ENCODE measurements around the gene ITPR3.

The ITPR3 gene

DNA sequence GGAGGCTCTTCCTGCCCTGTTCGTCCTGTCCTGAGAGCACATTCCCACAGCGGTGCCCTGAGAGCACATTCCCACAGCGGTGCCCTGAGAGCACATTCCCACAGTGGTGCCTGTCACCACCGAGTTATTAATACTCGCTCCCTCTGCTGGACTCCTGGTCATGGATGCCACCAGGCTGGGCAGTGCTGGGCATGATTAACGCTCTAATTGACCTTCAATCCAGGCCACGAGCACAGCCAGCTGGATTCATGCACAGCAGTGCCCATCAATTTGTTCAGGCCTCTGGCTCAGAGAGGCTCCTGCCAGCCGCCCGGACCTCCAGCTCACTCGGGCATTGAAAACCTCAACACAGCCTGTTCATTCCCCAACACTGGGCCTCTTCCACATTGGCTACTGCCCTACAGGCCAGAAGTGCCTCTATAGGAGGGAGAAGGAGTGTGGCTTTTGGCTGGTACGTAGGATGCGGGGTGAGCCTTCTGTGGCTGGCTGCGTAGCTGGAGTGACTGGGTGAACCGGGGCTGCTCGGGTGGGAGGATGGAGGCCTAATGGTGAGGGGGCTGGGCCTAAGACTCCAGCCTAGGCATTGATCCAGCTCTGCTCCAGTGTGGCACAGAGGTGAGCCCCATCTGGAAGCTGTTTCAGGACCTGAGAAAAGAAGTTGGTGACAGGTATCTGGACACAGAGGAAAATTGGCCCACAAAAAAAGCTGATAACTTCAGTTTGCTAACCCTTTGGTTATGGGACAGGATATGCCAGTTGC lies 116.3 kb downstream of the ITPR3 start:
- Mint-ChIP-seq H3K4me1 (ENCODE audit: low read depth) (peaks cover 11% of the 10 kb centered on the region), H3K27me3 (no peaks in the 10 kb centered on the region), H3K27ac (no peak overlapping the region), H3K36me3 (ENCODE audit: low read depth) (no peaks in the 10 kb centered on the region), H3K9me3 (no peaks in the 10 kb centered on the region), H3K4me3 (no peak overlapping the region)
- intact Hi-C loops (cut with micrococcal nuclease) = no loop called here

DNA sequence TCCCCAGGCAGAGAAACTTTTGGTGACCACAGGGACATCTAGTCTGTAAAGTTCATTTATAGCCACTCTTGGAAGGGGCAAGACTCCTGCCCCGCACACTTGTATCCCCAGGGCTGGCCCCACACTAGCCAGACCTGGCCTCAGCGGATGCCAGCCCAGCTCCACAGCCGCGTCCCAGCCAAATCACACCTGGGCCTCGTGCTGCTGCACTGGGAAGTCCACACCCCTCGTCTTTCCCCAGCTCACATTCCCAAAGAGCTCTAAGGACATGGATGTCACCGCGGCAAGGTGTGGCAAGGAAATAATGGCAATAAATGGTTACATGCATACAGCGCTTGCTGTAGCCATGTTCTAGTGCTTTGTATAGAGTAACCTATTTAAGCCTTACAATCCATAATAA lies 117.0 kb downstream of the ITPR3 start:
- peaks cover 5% of the 10 kb centered on the region for H3K27me3 Mint-ChIP-seq
- H3K4me1 Mint-ChIP-seq (ENCODE audit: low read depth) = peaks cover 11% of the 10 kb centered on the region
- no peak overlapping the region for H3K27ac Mint-ChIP-seq
- H3K4me3 Mint-ChIP-seq = no peak overlapping the region
- intact Hi-C loops (cut with micrococcal nuclease) = no loop called here
- no peaks in the 10 kb centered on the region for H3K36me3 Mint-ChIP-seq (ENCODE audit: low read depth)
- H3K9me3 Mint-ChIP-seq = no peaks in the 10 kb centered on the region

DNA sequence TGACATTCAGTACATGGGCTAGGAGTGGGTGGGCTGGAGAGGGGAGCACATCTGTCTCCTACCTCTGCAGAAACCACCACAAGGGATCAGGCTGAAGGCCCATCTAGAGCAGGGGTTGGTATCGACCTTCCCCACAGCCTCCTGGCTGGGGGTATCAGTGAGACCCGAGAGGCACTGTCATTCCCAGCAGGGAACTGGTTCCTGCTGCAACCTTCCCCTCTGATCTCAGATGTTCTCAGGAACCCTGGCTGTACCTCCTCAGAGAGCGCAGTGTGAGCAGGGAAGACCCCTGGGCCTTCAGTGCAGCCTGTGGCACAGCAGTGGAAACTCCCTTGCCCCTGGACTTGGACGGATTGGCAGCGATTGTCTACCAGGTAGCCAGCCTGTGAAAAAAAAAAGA lies 117.8 kb downstream of the ITPR3 start:
- intact Hi-C loops (cut with micrococcal nuclease) = no loop called here
- H3K27me3 Mint-ChIP-seq = peaks cover 7% of the 10 kb centered on the region
- no peaks in the 10 kb centered on the region for H3K9me3 Mint-ChIP-seq
- no peak overlapping the region for H3K27ac Mint-ChIP-seq
- no peaks in the 10 kb centered on the region for H3K36me3 Mint-ChIP-seq (ENCODE audit: low read depth)
- peaks cover 11% of the 10 kb centered on the region for H3K4me1 Mint-ChIP-seq (ENCODE audit: low read depth)
- no peak overlapping the region for H3K4me3 Mint-ChIP-seq

DNA sequence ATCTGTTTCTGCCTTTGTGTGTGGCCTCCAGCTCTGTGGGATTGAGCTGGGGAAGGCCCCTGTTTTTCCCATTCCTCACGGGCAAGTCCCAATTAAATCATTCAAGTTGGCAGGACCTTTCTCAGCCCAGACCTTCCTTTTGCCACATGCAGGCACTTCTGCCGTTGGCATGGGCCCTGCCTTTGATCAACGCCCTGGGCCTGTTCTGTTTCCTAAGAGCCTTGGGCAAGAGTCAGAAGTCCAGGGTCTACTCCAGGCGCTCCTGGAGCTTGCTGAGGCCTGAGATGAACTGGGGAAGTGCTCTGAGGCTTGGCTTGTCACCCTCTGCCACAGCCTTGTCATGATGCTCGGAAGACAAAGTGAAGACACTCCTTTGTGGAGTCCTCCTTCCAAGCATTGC lies 118.4 kb downstream of the ITPR3 start:
- no peak overlapping the region for H3K27ac Mint-ChIP-seq
- intact Hi-C loops (cut with micrococcal nuclease) = no loop called here
- no peaks in the 10 kb centered on the region for H3K9me3 Mint-ChIP-seq
- no peaks in the 10 kb centered on the region for H3K36me3 Mint-ChIP-seq (ENCODE audit: low read depth)
- no peak overlapping the region for H3K4me3 Mint-ChIP-seq
- H3K4me1 Mint-ChIP-seq (ENCODE audit: low read depth) = peaks cover 16% of the 10 kb centered on the region
- peaks cover 11% of the 10 kb centered on the region for H3K27me3 Mint-ChIP-seq

DNA sequence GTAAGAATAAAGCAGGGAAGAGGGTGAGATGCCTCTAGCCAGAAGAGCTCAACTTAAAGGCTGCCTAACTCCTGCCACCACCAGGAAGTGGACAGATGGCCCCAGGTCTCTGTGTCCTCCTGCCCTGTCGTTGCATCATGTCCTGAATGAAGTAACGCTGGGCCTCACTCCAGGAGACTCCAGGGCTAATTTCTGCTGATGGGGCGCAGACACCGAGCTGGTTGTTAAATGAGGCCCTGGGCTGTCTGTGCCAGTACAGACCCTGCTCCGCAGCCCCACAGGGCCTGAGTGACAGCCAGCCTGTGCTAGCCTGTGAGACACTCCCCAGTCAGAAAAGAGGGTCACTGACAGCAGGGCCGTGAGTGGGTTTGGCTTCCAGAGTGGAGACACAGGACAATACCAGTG lies 119.1 kb downstream of the ITPR3 start:
- Mint-ChIP-seq H3K27me3 (peaks cover 11% of the 10 kb centered on the region), H3K36me3 (ENCODE audit: low read depth) (no peaks in the 10 kb centered on the region), H3K9me3 (no peaks in the 10 kb centered on the region), H3K27ac (no peak overlapping the region), H3K4me1 (ENCODE audit: low read depth) (peaks cover 16% of the 10 kb centered on the region), H3K4me3 (no peak overlapping the region)
- intact Hi-C loops (cut with micrococcal nuclease) = no loop called here

DNA sequence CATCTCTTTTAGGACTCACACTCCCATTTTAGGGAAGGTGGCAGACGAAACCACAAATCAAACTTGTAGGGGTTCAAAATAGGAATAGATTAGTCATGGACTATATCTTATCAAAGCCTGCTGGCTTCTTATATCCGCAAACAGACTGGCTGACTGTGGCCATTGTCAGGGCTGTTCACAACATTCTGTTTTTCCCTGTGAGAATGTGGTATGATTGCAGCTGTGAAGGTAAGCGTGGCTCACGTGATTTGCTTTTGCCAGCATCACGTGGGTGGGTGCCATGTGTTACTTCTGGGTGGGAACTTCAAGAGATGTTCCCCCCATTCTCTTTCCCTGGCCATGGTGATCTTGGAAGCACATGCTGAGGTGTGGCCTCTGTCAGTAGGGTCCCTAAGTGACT lies 119.7 kb downstream of the ITPR3 start:
- intact Hi-C loops (cut with micrococcal nuclease) = no loop called here
- Mint-ChIP-seq H3K4me1 (ENCODE audit: low read depth) (peaks cover 16% of the 10 kb centered on the region), H3K9me3 (no peaks in the 10 kb centered on the region), H3K36me3 (ENCODE audit: low read depth) (no peaks in the 10 kb centered on the region), H3K27me3 (peaks cover 11% of the 10 kb centered on the region), H3K27ac (no peak overlapping the region), H3K4me3 (no peak overlapping the region)

DNA sequence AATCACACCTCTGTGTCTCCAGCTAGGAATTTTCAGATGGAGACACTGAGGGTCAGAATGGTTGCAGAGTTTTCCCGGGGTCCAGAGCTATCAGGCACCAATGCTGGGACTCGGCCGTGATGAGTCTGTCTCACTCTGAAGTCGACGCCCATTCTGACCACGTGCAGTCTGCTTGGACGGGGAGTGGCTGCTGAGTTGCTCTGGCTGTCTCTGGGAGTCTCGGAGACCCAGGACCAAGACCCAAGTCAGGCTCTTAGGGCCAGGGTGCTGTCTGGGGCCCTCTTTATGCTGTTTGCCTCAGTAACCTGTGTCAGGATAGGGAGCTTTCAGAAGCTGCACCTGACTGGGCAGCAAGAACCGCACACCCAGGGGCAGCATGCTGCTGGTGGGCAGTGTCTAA lies 121.0 kb downstream of the ITPR3 start:
- intact Hi-C loops (cut with micrococcal nuclease) = no loop called here
- Mint-ChIP-seq H3K9me3 (no peaks in the 10 kb centered on the region), H3K27me3 (peaks cover 11% of the 10 kb centered on the region), H3K27ac (no peak overlapping the region), H3K4me3 (no peak overlapping the region), H3K4me1 (ENCODE audit: low read depth) (peaks cover 16% of the 10 kb centered on the region), H3K36me3 (ENCODE audit: low read depth) (no peaks in the 10 kb centered on the region)

DNA sequence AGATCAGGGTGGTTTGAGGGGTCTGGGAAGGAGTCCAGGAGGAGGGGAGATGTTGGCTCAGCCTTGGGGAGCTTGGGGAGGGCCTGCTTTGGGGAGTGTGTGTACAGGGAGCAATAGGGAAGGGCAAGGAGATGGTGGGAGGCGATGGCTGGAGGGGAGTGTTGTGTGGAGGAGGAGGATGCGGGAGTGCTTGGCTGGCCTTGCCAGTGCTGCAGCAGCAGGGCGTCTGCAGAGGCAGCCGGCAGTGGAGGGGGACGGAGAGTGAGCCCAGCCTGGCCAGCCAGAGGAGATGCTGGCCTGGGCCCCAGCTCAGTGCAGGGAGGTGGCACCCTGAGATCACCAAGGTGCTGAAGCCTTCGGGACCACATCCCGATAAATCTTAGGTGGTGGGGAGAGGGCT lies 121.7 kb downstream of the ITPR3 start:
- H3K27ac Mint-ChIP-seq = no peak overlapping the region
- peaks cover 16% of the 10 kb centered on the region for H3K4me1 Mint-ChIP-seq (ENCODE audit: low read depth)
- no peak overlapping the region for H3K4me3 Mint-ChIP-seq
- no peaks in the 10 kb centered on the region for H3K9me3 Mint-ChIP-seq
- H3K36me3 Mint-ChIP-seq (ENCODE audit: low read depth) = no peaks in the 10 kb centered on the region
- peaks cover 11% of the 10 kb centered on the region for H3K27me3 Mint-ChIP-seq
- intact Hi-C loops (cut with micrococcal nuclease) = no loop called here

DNA sequence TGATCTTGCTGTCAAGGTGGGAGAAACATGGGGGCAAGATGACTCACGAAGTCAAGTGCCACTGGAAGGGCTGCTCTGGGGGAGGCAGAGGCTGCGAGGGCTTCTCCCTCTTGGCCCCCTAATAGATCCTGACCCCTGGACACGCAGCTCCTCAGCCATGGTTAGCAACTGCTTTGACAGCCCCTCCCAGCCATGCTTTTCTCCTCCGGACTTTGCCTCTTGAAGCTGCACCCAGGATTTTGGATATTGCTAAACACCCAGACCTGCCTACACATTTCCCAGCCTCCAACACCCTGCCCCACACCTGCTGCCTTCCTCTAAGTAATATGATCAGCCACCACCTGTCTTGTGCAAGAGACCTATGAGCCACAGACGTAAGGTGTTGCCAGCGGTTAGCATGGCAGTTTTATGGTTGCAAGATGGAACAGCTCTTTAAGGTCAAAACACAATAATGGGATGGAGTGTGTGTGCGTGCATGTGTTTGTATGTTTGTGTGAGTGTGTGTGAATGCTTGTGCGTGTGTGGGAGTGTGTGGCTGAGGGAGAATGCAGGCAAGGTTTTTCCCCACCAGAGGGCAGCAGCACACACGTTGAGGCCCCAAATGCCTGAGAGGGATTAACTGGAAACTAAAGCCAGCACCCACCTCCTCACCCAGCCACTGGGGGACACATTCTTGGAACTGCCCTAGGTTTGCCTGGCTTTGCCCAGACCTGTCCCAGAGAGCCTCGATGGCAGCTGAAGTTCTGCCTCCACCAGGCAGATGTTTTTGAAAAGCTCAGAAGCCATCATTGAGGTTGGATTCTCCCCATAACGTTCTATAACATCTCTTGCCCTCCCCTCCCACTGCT lies 123.1 kb downstream of the ITPR3 start:
- peaks cover 11% of the 10 kb centered on the region for H3K27me3 Mint-ChIP-seq
- peaks cover 16% of the 10 kb centered on the region for H3K4me1 Mint-ChIP-seq (ENCODE audit: low read depth)
- intact Hi-C loops (cut with micrococcal nuclease) = loop anchor here (1.0 kb wide), 1 partner anchor 410 kb away; no protein-coding TSS in a partner anchor
- no peak overlapping the region for H3K27ac Mint-ChIP-seq
- H3K36me3 Mint-ChIP-seq (ENCODE audit: low read depth) = no peaks in the 10 kb centered on the region
- no peaks in the 10 kb centered on the region for H3K9me3 Mint-ChIP-seq
- no peak overlapping the region for H3K4me3 Mint-ChIP-seq

DNA sequence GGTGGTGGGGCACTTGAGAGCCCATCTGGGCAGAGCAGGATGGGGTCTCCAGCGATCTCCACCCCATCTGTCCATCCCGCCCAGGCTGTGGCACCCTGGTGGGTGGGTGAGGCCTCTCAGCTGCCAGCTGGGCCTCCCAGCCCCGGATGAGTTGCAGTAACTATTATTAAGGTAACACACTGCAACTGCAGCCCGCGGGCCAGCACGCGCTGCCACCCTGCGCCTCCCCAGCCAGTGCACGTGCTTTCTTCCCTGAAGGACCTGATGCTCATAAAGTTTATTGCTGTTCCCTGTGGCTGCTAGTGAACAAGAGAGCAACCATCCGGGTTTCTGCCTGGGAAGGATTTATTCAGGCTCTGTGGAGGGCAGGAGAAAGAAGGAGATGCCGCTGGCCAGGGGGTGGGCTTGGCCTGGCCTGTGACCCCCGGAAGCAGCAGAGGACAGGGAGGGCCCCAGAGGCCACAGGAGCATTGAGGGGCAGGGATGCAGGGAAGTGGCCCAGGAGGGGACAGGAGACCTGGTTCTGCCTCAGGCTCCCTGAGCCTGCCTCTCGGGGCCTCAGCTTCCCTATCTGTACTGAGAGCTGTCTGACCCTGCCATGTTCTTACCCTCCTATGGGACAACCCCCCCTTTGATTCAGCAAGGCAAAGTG lies 123.9 kb downstream of the ITPR3 start:
- Mint-ChIP-seq H3K36me3 (ENCODE audit: low read depth) (no peaks in the 10 kb centered on the region), H3K27ac (no peak overlapping the region), H3K27me3 (peaks cover 11% of the 10 kb centered on the region), H3K9me3 (no peaks in the 10 kb centered on the region), H3K4me1 (ENCODE audit: low read depth) (peaks cover 10% of the 10 kb centered on the region), H3K4me3 (no peak overlapping the region)
- intact Hi-C loops (cut with micrococcal nuclease) = loop anchor here (1.0 kb wide), 1 partner anchor 409 kb away; no protein-coding TSS in a partner anchor

DNA sequence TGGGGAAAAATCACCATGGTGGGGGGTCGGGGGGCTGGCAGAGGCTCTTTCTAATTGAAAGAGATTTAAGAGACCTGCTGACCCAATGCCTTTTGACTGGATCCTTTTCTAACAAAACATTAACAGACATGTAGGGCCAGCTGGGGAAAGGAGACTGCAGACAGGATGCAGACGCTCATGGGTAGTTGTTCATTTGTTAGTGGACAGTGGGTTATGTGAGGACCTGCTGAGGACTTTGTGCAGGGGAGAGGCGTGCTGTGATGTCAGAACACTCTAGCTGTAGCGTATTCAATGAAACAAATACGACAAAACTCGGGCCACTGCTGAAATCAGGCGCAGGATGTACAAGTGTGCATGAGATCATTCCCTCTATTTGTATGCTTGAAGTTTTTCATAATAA lies 124.4 kb downstream of the ITPR3 start:
- intact Hi-C loops (cut with micrococcal nuclease) = no loop called here
- Mint-ChIP-seq H3K27me3 (peaks cover 11% of the 10 kb centered on the region), H3K4me3 (no peak overlapping the region), H3K9me3 (no peaks in the 10 kb centered on the region), H3K27ac (no peak overlapping the region), H3K4me1 (ENCODE audit: low read depth) (peaks cover 7% of the 10 kb centered on the region), H3K36me3 (ENCODE audit: low read depth) (no peaks in the 10 kb centered on the region)
